Kidney epithelial cell (primary cell): ENCODE data around the gene LIX1L. TPM values are rescaled to one million over a fixed set of nuclear protein-coding genes. Genes with fewer than 3 reads are reported as not detected.

ENCODE experiments used
- DNase-seq: peaks from one replicate; pipeline ENCODE4 v3.0.0-alpha.2; 2010; ENCODE audit warnings: low read depth
- H3K27me3 ChIP-seq: 2 replicates; pipeline ENCODE4 v1.6.0; 2011; ENCODE audit warnings: low read length; ENCODE audit not compliant: control insufficient read depth, insufficient read depth
- H3K36me3 ChIP-seq: 2 replicates; pipeline ENCODE4 v1.5.1; 2011; ENCODE audit warnings: low read length; ENCODE audit not compliant: control insufficient read depth, insufficient read depth
- H3K4me3 ChIP-seq: 2 replicates; pipeline ENCODE4 v1.5.1; 2011; ENCODE audit warnings: low read depth, mild to moderate bottlenecking, control low read depth, low read length
- total RNA-seq: library from RNA; depleted of rRNA; stranded (reverse); fragments of >200 nt; gene quantifications from 2 replicates; pipeline ENCODE4 v1.2.3, GENCODE V29; 2015
- TF ChIP-seq, protein P1 (sequence below): IDR thresholded peaks from 2 replicates; pipeline ENCODE4 v1.5.1; 2011; ENCODE audit warnings: mild to moderate bottlenecking, moderate library complexity, low read length, control low read depth, inconsistent platforms; ENCODE audit not compliant: insufficient read depth, poor library complexity, severe bottlenecking

LIX1L gene
- total RNA-seq, 1 donor from 2014 or later, result 23.2 TPM

DNA sequence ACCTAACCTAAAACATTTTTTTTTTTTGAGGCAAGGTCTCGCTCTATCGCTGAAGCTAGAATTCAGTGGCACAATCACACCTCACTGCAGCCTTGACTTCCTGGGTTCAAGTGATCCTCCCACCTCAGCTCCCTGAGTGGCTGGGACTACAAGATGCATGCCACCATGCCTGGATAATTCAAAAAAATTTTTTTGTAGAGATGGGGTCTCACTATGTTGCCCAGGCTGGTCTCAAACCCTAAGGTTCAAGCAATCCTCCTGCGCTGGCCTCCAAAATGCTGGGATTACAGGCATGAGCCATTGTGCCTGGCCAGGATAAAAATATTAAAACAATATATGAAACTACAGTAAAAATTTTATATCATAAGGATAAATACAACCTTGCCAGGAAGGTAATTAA is 4.9 kb downstream of the LIX1L start:
- Histone ChIP-seq H3K4me3 (no peak overlapping the region), H3K36me3 (peaks cover 1% of the 10 kb centered on the region), H3K27me3 (no peaks in the 10 kb centered on the region)
- TF ChIP-seq, protein P1, sequence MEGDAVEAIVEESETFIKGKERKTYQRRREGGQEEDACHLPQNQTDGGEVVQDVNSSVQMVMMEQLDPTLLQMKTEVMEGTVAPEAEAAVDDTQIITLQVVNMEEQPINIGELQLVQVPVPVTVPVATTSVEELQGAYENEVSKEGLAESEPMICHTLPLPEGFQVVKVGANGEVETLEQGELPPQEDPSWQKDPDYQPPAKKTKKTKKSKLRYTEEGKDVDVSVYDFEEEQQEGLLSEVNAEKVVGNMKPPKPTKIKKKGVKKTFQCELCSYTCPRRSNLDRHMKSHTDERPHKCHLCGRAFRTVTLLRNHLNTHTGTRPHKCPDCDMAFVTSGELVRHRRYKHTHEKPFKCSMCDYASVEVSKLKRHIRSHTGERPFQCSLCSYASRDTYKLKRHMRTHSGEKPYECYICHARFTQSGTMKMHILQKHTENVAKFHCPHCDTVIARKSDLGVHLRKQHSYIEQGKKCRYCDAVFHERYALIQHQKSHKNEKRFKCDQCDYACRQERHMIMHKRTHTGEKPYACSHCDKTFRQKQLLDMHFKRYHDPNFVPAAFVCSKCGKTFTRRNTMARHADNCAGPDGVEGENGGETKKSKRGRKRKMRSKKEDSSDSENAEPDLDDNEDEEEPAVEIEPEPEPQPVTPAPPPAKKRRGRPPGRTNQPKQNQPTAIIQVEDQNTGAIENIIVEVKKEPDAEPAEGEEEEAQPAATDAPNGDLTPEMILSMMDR, result no peak
- DNase-seq, result no peak

DNA sequence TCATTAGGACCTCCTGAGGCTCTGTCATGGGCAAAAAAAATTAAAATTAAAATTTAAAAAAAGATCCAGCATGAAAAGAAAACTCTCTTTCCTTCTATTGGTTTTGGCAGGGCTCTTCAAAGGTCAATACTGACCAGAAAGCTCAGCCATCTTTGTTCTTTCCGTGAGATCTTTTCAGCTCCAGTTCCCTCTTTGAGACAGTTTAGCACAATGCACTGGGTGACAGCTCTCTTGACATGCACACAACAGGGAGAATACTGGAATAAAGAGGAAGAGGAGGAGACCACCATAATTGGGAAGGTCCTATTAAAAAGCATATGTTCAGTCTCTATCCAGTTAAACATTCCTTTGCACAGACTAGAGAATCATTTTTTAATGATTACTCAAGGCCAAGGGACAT is 6.3 kb downstream of the LIX1L start:
- Histone ChIP-seq H3K4me3 (no peak overlapping the region), H3K27me3 (no peaks in the 10 kb centered on the region), H3K36me3 (peaks cover 1% of the 10 kb centered on the region)
- TF ChIP-seq, protein P1, result no peak
- no peak for DNase-seq

- TF ChIP-seq, protein P1, result no peak
- no peaks in the 10 kb centered on the region for H3K27me3 ChIP-seq
- no peak for DNase-seq
- no peaks in the 10 kb centered on the region for H3K36me3 ChIP-seq
- no peak overlapping the region for H3K4me3 ChIP-seq
These were observed 8.6 kb downstream of the LIX1L start for GRCh38 chr1:145949219-145949618.

- Histone ChIP-seq H3K4me3 (no peak overlapping the region), H3K36me3 (no peaks in the 10 kb centered on the region)
- TF ChIP-seq, protein P1, result no peak
These were observed 10.3 kb downstream of the LIX1L start for GRCh38 chr1:145947551-145947950.

GRCh38 chr1:145946477-145946986 is 11.3 kb downstream of the LIX1L start:
- no peak for DNase-seq
- H3K27me3 ChIP-seq, result no peaks in the 10 kb centered on the region
- TF ChIP-seq, protein P1, result no peak
- H3K36me3 ChIP-seq, result no peaks in the 10 kb centered on the region
- no peak overlapping the region for H3K4me3 ChIP-seq

More at GRCh38 chr1:145947551-145947950, 10.3 kb downstream of the LIX1L start:
- no peak for DNase-seq
- no peaks in the 10 kb centered on the region for H3K27me3 ChIP-seq

GRCh38 chr1:145944532-145944931 is 13.3 kb downstream of the LIX1L start:
- Histone ChIP-seq H3K4me3 (no peak overlapping the region), H3K27me3 (no peaks in the 10 kb centered on the region), H3K36me3 (no peaks in the 10 kb centered on the region)
- no peak for DNase-seq
- TF ChIP-seq, protein P1, result no peak
